ENCODE results near the gene OPCML.

The OPCML gene

GRCh38 chr11:132447761-132448160 lies 1084.5 kb downstream of the OPCML start:
- Histone ChIP-seq H3K79me2 (ENCODE audit: insufficient read depth, low read depth) (no peaks in the 10 kb centered on the region), H4K20me1 (ENCODE audit: insufficient read depth) (no peaks in the 10 kb centered on the region), H3K4me1 (ENCODE audit: low read depth, poor library complexity, severe bottlenecking) (no peaks in the 10 kb centered on the region), H3K4me3 (IDR thresholded peaks at IDR 0.05; ENCODE audit: insufficient read depth, low read depth, low read length) (no peak overlapping the region), H3K27ac (no peak overlapping the region), H3K4me2 (no peak overlapping the region), H2AFZ (ENCODE audit: low read depth) (no peak overlapping the region), H3K9ac (no peak overlapping the region), H3K27me3 (ENCODE audit: insufficient read depth, low read depth) (no peaks in the 10 kb centered on the region), H3K36me3 (ENCODE audit: insufficient read depth) (no peaks in the 10 kb centered on the region)
- no peak for TF ChIP-seq CTCF (conservative IDR thresholded peaks at IDR 0.05; ENCODE audit: low read depth, low read length)

GRCh38 chr11:132445859-132446291 lies 1086.4 kb downstream of the OPCML start:
- Histone ChIP-seq H3K36me3 (ENCODE audit: insufficient read depth) (no peaks in the 10 kb centered on the region), H3K27me3 (ENCODE audit: insufficient read depth, low read depth) (no peaks in the 10 kb centered on the region), H3K79me2 (ENCODE audit: insufficient read depth, low read depth) (no peaks in the 10 kb centered on the region), H3K4me1 (ENCODE audit: low read depth, poor library complexity, severe bottlenecking) (no peaks in the 10 kb centered on the region), H3K27ac (no peak overlapping the region), H3K4me2 (no peak overlapping the region), H2AFZ (ENCODE audit: low read depth) (no peak overlapping the region), H3K4me3 (IDR thresholded peaks at IDR 0.05; ENCODE audit: insufficient read depth, low read depth, low read length) (no peak overlapping the region), H4K20me1 (ENCODE audit: insufficient read depth) (no peaks in the 10 kb centered on the region), H3K9ac (no peak overlapping the region)
- TF ChIP-seq CTCF (conservative IDR thresholded peaks at IDR 0.05; ENCODE audit: low read depth, low read length): no peak

- Histone ChIP-seq H3K36me3 (ENCODE audit: insufficient read depth) (no peaks in the 10 kb centered on the region), H3K79me2 (ENCODE audit: insufficient read depth, low read depth) (no peaks in the 10 kb centered on the region), H4K20me1 (ENCODE audit: insufficient read depth) (no peaks in the 10 kb centered on the region), H2AFZ (ENCODE audit: low read depth) (no peak overlapping the region), H3K27me3 (ENCODE audit: insufficient read depth, low read depth) (no peaks in the 10 kb centered on the region), H3K4me2 (no peak overlapping the region), H3K4me1 (ENCODE audit: low read depth, poor library complexity, severe bottlenecking) (no peaks in the 10 kb centered on the region), H3K9ac (no peak overlapping the region), H3K27ac (no peak overlapping the region), H3K4me3 (IDR thresholded peaks at IDR 0.05; ENCODE audit: insufficient read depth, low read depth, low read length) (no peak overlapping the region)
- TF ChIP-seq CTCF (conservative IDR thresholded peaks at IDR 0.05; ENCODE audit: low read depth, low read length): no peak
Measured at GRCh38 chr11:132444911-132445310, 1087.4 kb downstream of the OPCML start.

GRCh38 chr11:132439711-132440255 lies 1092.5 kb downstream of the OPCML start:
- Histone ChIP-seq H3K4me2 (no peak overlapping the region), H3K36me3 (ENCODE audit: insufficient read depth) (no peaks in the 10 kb centered on the region), H3K27me3 (ENCODE audit: insufficient read depth, low read depth) (no peaks in the 10 kb centered on the region), H3K4me3 (IDR thresholded peaks at IDR 0.05; ENCODE audit: insufficient read depth, low read depth, low read length) (no peak overlapping the region), H3K9ac (no peak overlapping the region), H4K20me1 (ENCODE audit: insufficient read depth) (no peaks in the 10 kb centered on the region), H3K4me1 (ENCODE audit: low read depth, poor library complexity, severe bottlenecking) (no peaks in the 10 kb centered on the region), H3K27ac (no peak overlapping the region), H3K79me2 (ENCODE audit: insufficient read depth, low read depth) (no peaks in the 10 kb centered on the region), H2AFZ (ENCODE audit: low read depth) (no peak overlapping the region)
- TF ChIP-seq CTCF (conservative IDR thresholded peaks at IDR 0.05; ENCODE audit: low read depth, low read length): no peak

Measured in KMS-11 (cell line).